Measurements from ENCODE around the gene BBX.

The BBX gene

GRCh38 chr3:107845380-107846278 lies 322.9 kb downstream of the BBX start:
- DNase-seq (ENCODE audit: low spot score), result peak; percentile 65

GRCh38 chr3:107846279-107846852 lies 323.6 kb downstream of the BBX start:
- DNase-seq (ENCODE audit: low spot score), result peak; percentile 67

GRCh38 chr3:107847791-107848190 lies 325.0 kb downstream of the BBX start:
- DNase-seq (ENCODE audit: low spot score), result no peak

GRCh38 chr3:107848351-107848915 lies 325.7 kb downstream of the BBX start:
- no peak for DNase-seq (ENCODE audit: low spot score)

- no peak for DNase-seq (ENCODE audit: low spot score)
Observed at GRCh38 chr3:107850681-107851080, 327.9 kb downstream of the BBX start.

DNA sequence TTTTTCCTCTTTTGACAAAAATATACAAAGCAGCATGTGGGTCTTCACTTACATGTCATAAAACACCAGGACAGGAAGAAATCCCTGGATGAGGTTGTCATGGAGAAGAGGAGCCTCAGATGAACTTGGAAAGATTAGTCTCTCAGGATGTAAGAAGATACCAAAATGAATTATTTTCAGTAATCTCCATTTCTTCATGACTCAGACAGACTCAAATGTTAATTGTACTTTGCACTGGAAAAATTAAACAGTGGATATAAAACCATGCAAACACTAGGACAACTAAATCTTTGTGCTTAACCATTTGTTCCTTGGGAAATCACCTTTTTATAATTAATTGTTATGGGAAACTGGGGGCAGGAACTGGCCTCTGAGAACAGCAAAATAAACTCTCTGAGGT lies 331.1 kb downstream of the BBX start:
- no peak for DNase-seq (ENCODE audit: low spot score)

DNA sequence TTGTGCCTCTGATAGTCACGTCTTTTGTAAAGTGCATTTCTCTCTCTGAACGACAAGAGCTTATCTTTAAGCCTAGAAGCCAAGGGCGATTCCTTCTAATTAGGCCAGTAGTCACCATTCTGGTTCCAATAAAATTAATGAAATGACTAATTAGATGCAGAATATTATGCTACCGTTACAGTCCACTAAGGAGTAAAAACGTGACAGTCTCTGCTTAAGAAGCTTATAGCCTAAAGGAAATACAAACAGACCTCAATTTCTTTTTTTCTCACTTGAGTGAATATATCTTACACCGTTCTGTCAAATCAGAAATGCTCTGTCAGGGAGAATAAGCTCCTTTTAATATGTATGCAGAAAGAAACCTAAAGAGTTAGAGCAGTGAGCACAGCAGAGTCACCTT lies 332.0 kb downstream of the BBX start:
- DNase-seq (ENCODE audit: low spot score), result no peak

DNA sequence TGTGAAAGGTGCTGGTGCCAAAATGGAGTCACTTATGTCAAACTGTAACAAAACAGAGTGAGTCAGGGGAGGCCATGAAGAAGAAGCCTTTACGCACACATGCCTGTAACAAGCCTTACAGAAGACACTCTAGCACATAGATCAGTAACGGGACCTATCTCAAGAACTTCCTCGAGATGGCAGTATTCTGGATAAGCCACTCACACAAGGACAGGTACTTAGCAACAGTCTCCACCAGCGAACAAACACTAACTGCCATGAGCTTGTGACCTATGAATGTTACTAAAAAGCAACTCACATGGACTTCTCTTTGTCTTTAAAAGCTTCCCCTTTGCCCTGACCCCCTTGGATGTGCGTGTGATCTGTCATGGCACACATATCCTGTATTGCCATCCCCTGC lies 332.9 kb downstream of the BBX start:
- no peak for DNase-seq (ENCODE audit: low spot score)

- DNase-seq (ENCODE audit: low spot score), result no peak
Observed at GRCh38 chr3:107857854-107858253, 335.1 kb downstream of the BBX start.

DNA sequence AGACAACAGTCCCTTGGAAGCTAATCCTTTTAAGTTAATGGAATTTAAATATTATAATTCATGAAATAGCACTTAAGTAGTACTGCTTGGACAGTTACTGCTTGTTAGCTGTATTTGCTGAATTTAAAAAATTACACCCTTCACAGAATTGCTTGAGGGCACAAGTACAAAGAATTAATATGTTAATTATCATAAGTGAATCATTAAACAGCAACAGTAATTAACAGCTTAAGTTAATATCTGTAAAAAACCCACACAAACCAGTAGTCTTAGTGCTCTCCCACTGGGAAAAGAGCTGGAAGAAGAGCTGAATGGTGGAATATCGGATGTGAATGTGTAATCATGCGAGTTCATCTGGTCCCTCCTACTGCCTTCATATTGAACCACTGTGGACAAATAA lies 336.1 kb downstream of the BBX start:
- no peak for DNase-seq (ENCODE audit: low spot score)
